Testis (tissue), 2 donors: ENCODE measurements around the gene ATP6V1G1.

Experiments used
- CTCF ChIP-seq, 3 experiments: fragments of 450-650 bp in 2 of 3; fragments of 200-600 bp in 1 of 3; sonication (generic) in 1 of 3; IDR thresholded peaks; one replicate each; pipeline ENCODE4 v1.5.1; 2016 to 2019; ENCODE audit warnings: antibody characterized with exemption in 3 of 3, mild to moderate bottlenecking in 2 of 3, moderate library complexity in 1 of 3
- POLR2A ChIP-seq: fragments of 450-650 bp; IDR thresholded peaks from one replicate; pipeline ENCODE4 v1.6.1; 2017; ENCODE audit warnings: antibody characterized with exemption, mild to moderate bottlenecking, moderate library complexity

GRCh38 chr9:114565204-114565603 is 22.4 kb upstream of the ATP6V1G1 start:
- no peak for TF ChIP-seq CTCF (IDR thresholded peaks at IDR 0.05)
- TF ChIP-seq POLR2A = no peak
